GM18505 (cell line): ENCODE data around the gene ZPR1.
"Not testable (repeated sequence)": the region's sequence is repeated elsewhere in the genome, so short reads cannot be mapped to it uniquely, and the experiment has no call there.

Experiments used
- ATAC-seq: cut with Tn5 transposase; IDR thresholded peaks from one replicate; pipeline ENCODE4 v1.9.1; 2021; ENCODE audit not compliant: unreplicated experiment
- POLR2A ChIP-seq: IDR thresholded peaks from 4 replicates; pipeline ENCODE4 v1.6.1; 2011; ENCODE audit warnings: borderline replicate concordance; ENCODE audit not compliant: insufficient read depth, insufficient read length; ENCODE audit errors: extremely low read depth

ZPR1 gene

GRCh38 chr11:116787786-116788486 lies at the start of gene ZPR1:
ZPR1 (minus strand) TSS chr11:116788023; CDS start chr11:116787990, 33 bp downstream.
- peak; percentile 91 for TF ChIP-seq POLR2A

GRCh38 chr11:116836632-116836991 lies 48.8 kb upstream of the ZPR1 start:
- TF ChIP-seq POLR2A: no peak
- no peak for ATAC-seq

More at GRCh38 chr11:116787786-116788486, at the start of gene ZPR1:
- ATAC-seq: peak; percentile 79

GRCh38 chr11:116835791-116836631 lies 48.2 kb upstream of the ZPR1 start:
- TF ChIP-seq POLR2A: peak; percentile 42
- peak; percentile 68 for ATAC-seq

- peak; percentile 8 for ATAC-seq
- TF ChIP-seq POLR2A: no peak
Observed at GRCh38 chr11:116835042-116835772, 47.4 kb upstream of the ZPR1 start.

- not testable (repeated sequence) for ATAC-seq
Observed at GRCh38 chr11:116834535-116835041, 46.8 kb upstream of the ZPR1 start.

- ATAC-seq: no peak
- no peak for TF ChIP-seq POLR2A
Observed at GRCh38 chr11:116833816-116834534, 46.2 kb upstream of the ZPR1 start.

GRCh38 chr11:116833491-116833815 lies 45.6 kb upstream of the ZPR1 start:
- no peak for TF ChIP-seq POLR2A
- no peak for ATAC-seq

GRCh38 chr11:116832350-116833290 lies 44.8 kb upstream of the ZPR1 start:
- ATAC-seq: no peak
- no peak for TF ChIP-seq POLR2A

- no peak for TF ChIP-seq POLR2A
- no peak for ATAC-seq
Observed at GRCh38 chr11:116831790-116832349, 44.0 kb upstream of the ZPR1 start.

GRCh38 chr11:116830184-116830912 lies 42.5 kb upstream of the ZPR1 start:
- no peak for TF ChIP-seq POLR2A

GRCh38 chr11:116829525-116830183 lies 41.8 kb upstream of the ZPR1 start, which contains the start of gene APOC3:
APOC3 (plus strand) TSS chr11:116829907; CDS start chr11:116830583, 676 bp downstream.
- ATAC-seq: no peak
- TF ChIP-seq POLR2A: no peak

More at GRCh38 chr11:116830184-116830912, 42.5 kb upstream of the ZPR1 start:
- ATAC-seq: no peak
